ENCODE results near the gene VPS54.
"Not testable (repeated sequence)": the region's sequence is repeated elsewhere in the genome, so short reads cannot be mapped to it uniquely, and the experiment has no call there.

The VPS54 gene

GRCh38 chr2:63990072-63990471 is 29.2 kb downstream of the VPS54 start:
- H3K27ac ChIP-seq = no peak overlapping the region
- no peak for TF ChIP-seq CTCF (IDR thresholded peaks at IDR 0.05)
- TF ChIP-seq ZFX (IDR thresholded peaks at IDR 0.05; ENCODE audit: borderline replicate concordance) = no peak

- not testable (repeated sequence) for H3K27ac ChIP-seq
Observed at GRCh38 chr2:63988842-63989436, 30.3 kb downstream of the VPS54 start.

GRCh38 chr2:63984606-63985359 is 34.4 kb downstream of the VPS54 start:
- peak overlapping the region; percentile 80 for H3K27ac ChIP-seq
- TF ChIP-seq CTCF (IDR thresholded peaks at IDR 0.05) (no peak), ZFX (IDR thresholded peaks at IDR 0.05; ENCODE audit: borderline replicate concordance) (no peak)

GRCh38 chr2:63983986-63984605 is 35.1 kb downstream of the VPS54 start:
- TF ChIP-seq CTCF (IDR thresholded peaks at IDR 0.05) (no peak), ZFX (IDR thresholded peaks at IDR 0.05; ENCODE audit: borderline replicate concordance) (no peak)
- peak overlapping the region; percentile 80 for H3K27ac ChIP-seq

GRCh38 chr2:63982335-63982734 is 36.9 kb downstream of the VPS54 start:
- TF ChIP-seq ZFX (IDR thresholded peaks at IDR 0.05; ENCODE audit: borderline replicate concordance) = no peak
- no peak for TF ChIP-seq CTCF (IDR thresholded peaks at IDR 0.05)
- peak overlapping the region; percentile 35 for H3K27ac ChIP-seq

- no peak for TF ChIP-seq CTCF (IDR thresholded peaks at IDR 0.05)
- no peak for TF ChIP-seq ZFX (IDR thresholded peaks at IDR 0.05; ENCODE audit: borderline replicate concordance)
- peak overlapping the region; percentile 35 for H3K27ac ChIP-seq
Observed at GRCh38 chr2:63981702-63982103, 37.5 kb downstream of the VPS54 start.

- TF ChIP-seq ZFX (IDR thresholded peaks at IDR 0.05; ENCODE audit: borderline replicate concordance) = no peak
- TF ChIP-seq CTCF (IDR thresholded peaks at IDR 0.05) = no peak
- H3K27ac ChIP-seq = no peak overlapping the region
Observed at GRCh38 chr2:63980794-63981193, 38.4 kb downstream of the VPS54 start.
